Bone marrow (tissue), 2 donors: ENCODE measurements around the gene POU4F2.
"Not testable (repeated sequence)": the region's sequence is repeated elsewhere in the genome, so short reads cannot be mapped to it uniquely, and the experiment has no call there.

Source experiments
- DNase-seq, 2 donors: peaks; one replicate each; lab custom pipeline; 2025; lab: John Stamatoyannopoulos, UW

The POU4F2 gene

GRCh38 chr4:146655521-146655856 lies 16.8 kb downstream of the POU4F2 start:
- no peak for DNase-seq

GRCh38 chr4:146661367-146661766 lies 22.7 kb downstream of the POU4F2 start:
- DNase-seq, result no peak

GRCh38 chr4:146663968-146664311 lies 25.2 kb downstream of the POU4F2 start:
- DNase-seq, result not testable (repeated sequence)

GRCh38 chr4:146674829-146675570 lies 36.3 kb downstream of the POU4F2 start:
- no peak for DNase-seq
